Gastroesophageal sphincter (tissue), 4 donors: ENCODE measurements around the gene MILR1. TPM values are rescaled to one million over a fixed set of nuclear protein-coding genes. Genes with fewer than 3 reads are reported as not detected.

Source experiments
- ATAC-seq: fragments of 150-250 bp; one replicate; pipeline ENCODE4 v1.9.1; 2016; ENCODE audit warnings: mild to moderate bottlenecking, moderate library complexity
- H3K27ac ChIP-seq, 4 donors: fragments of 200-600 bp; sonication (generic) in 3 of 4; 1 replicate in 3 of 4; 2 replicates in 1 of 4; pipeline ENCODE4 v1.5.1; 2016 to 2019
- H3K27me3 ChIP-seq: fragments of 200-600 bp; sonication (generic); one replicate; pipeline ENCODE4 v1.5.1; 2019
- H3K36me3 ChIP-seq, 2 donors: fragments of 200-600 bp; sonication (generic); one replicate each; pipeline ENCODE4 v1.5.1; 2019; ENCODE audit warnings: control low read depth in 1 of 2
- H3K4me1 ChIP-seq, 3 donors: fragments of 200-600 bp; sonication (generic); 1 replicate in 2 of 3; 2 replicates in 1 of 3; pipeline ENCODE4 v1.5.1; 2016 to 2019; ENCODE audit warnings: control low read depth in 2 of 3
- H3K4me3 ChIP-seq, 2 donors: fragments of 200-600 bp; sonication (generic); one replicate each; pipeline ENCODE4 v1.5.1; 2019; ENCODE audit warnings: mild to moderate bottlenecking in 1 of 2, moderate library complexity in 1 of 2
- H3K9me3 ChIP-seq, 3 donors: fragments of 200-600 bp; sonication (generic); one replicate each; pipeline ENCODE4 v1.5.1; 2017 to 2019; ENCODE audit warnings: control low read depth in 2 of 3
- CTCF ChIP-seq, 4 experiments: fragments of 200-600 bp in 2 of 4; fragments of 450-650 bp in 2 of 4; sonication (generic) in 1 of 4; IDR thresholded peaks; one replicate each; pipeline ENCODE4 v1.5.1; 2017 to 2019; ENCODE audit warnings: antibody characterized with exemption in 4 of 4, mild to moderate bottlenecking in 2 of 4, moderate library complexity in 2 of 4
- EP300 ChIP-seq: sonication (generic); formaldehyde crosslinking; IDR thresholded peaks from one replicate; pipeline ENCODE4 v1.6.1; 2017; ENCODE audit warnings: antibody characterized with exemption, mild to moderate bottlenecking
- POLR2A ChIP-seq, 2 donors: fragments of 450-650 bp; IDR thresholded peaks; one replicate each; pipeline ENCODE4 v1.6.1; 2017; ENCODE audit warnings: antibody characterized with exemption in 2 of 2, mild to moderate bottlenecking in 2 of 2, moderate library complexity in 1 of 2
- POLR2AphosphoS5 ChIP-seq: sonication (generic); formaldehyde crosslinking; IDR thresholded peaks from one replicate; pipeline ENCODE4 v1.6.1; 2017; ENCODE audit warnings: antibody characterized with exemption
- WGBS, 2 donors: methylation state at CpG; one replicate each; pipeline ENCODE4 v1.1.5; 2018; ENCODE audit warnings: low coverage in 1 of 2; 5-methylcytosine and 5-hydroxymethylcytosine counted together
- total RNA-seq, 4 donors: library from RNA; depleted of rRNA; stranded (reverse); fragments of >200 nt; gene quantifications; one replicate each; pipeline ENCODE4 v1.1.0, GENCODE V29; 2016

MILR1 gene
- total RNA-seq, 4 donors from 2014 or later, result 3.5 to 10.1 (median 7.3) TPM; not detected in 1

GRCh38 chr17:64500862-64501765, 52.2 kb downstream of the MILR1 start:
- Histone ChIP-seq H3K36me3 (peaks cover 31 to 74% of the 10 kb centered on the region in 2 donors), H3K9me3 (no peaks in the 10 kb centered on the region), H3K4me1 (peaks cover 14 to 81% (median 18%) of the 10 kb centered on the region in 3 donors), H3K27me3 (no peaks in the 10 kb centered on the region), H3K27ac (peak overlapping the region in 2 of 4 donors; percentile 21 to 94), H3K4me3 (no peak overlapping the region)
- TF ChIP-seq POLR2AphosphoS5 (peak; percentile 17), POLR2A (IDR thresholded peaks at IDR 0.05) (no peak), CTCF (IDR thresholded peaks at IDR 0.05) (no peak), EP300 (no peak)
- no peak for ATAC-seq
- 68 to 74% methylated on average over 10 to 11 of the region's 11 CpGs for WGBS, 2 donors

GRCh38 chr17:64502021-64502420, 53.1 kb downstream of the MILR1 start:
- ATAC-seq, result no peak
- Histone ChIP-seq H3K4me1 (peaks cover 14 to 78% (median 18%) of the 10 kb centered on the region in 3 donors), H3K27ac (peak overlapping the region in 2 of 4 donors; percentile 14 to 94), H3K9me3 (no peaks in the 10 kb centered on the region), H3K27me3 (no peaks in the 10 kb centered on the region), H3K4me3 (no peak overlapping the region), H3K36me3 (peaks cover 31 to 74% of the 10 kb centered on the region in 2 donors)
- WGBS, 2 donors, result 29 to 51% methylated on average over 3 of the region's 3 CpGs
- no peak for TF ChIP-seq POLR2A (IDR thresholded peaks at IDR 0.05)
- no peak for TF ChIP-seq EP300
- TF ChIP-seq POLR2AphosphoS5, result no peak
- no peak for TF ChIP-seq CTCF (IDR thresholded peaks at IDR 0.05)

GRCh38 chr17:64502809-64503208, 53.9 kb downstream of the MILR1 start:
- H3K27ac ChIP-seq, result peak overlapping the region in 3 of 4 donors; percentile 14 to 100 (median 94)
- H3K27me3 ChIP-seq, result no peaks in the 10 kb centered on the region
- no peak for ATAC-seq
- H3K9me3 ChIP-seq, result no peaks in the 10 kb centered on the region
- H3K4me3 ChIP-seq, result no peak overlapping the region
- H3K4me1 ChIP-seq, result peaks cover 10 to 74% (median 13%) of the 10 kb centered on the region in 3 donors
- 29 to 57% methylated on average over 2 of the region's 2 CpGs for WGBS, 2 donors
- TF ChIP-seq POLR2AphosphoS5 (no peak), EP300 (no peak), CTCF (IDR thresholded peaks at IDR 0.05) (no peak), POLR2A (IDR thresholded peaks at IDR 0.05) (no peak)
- peaks cover 31 to 70% of the 10 kb centered on the region in 2 donors for H3K36me3 ChIP-seq

- peaks cover 31 to 64% of the 10 kb centered on the region in 2 donors for H3K36me3 ChIP-seq
- peak overlapping the region in 1 of 2 donors; percentile 85 for H3K4me3 ChIP-seq
- 56% methylated on average over 5 of the region's 5 CpGs for WGBS, 2 donors
- H3K9me3 ChIP-seq, result no peaks in the 10 kb centered on the region
- no peaks in the 10 kb centered on the region for H3K27me3 ChIP-seq
- H3K27ac ChIP-seq, result peak overlapping the region in 3 of 4 donors; percentile 14 to 100 (median 94)
- peaks cover 10 to 74% (median 13%) of the 10 kb centered on the region in 3 donors for H3K4me1 ChIP-seq
- no peak for ATAC-seq
- TF ChIP-seq CTCF (IDR thresholded peaks at IDR 0.05) (no peak), EP300 (no peak), POLR2AphosphoS5 (no peak), POLR2A (IDR thresholded peaks at IDR 0.05) (no peak)
Observed at GRCh38 chr17:64503341-64503740, 54.4 kb downstream of the MILR1 start.
